Fibroblast of upper back skin (primary cell): Measurements from ENCODE around the gene CREBBP.
"Not testable (repeated sequence)": the region's sequence is repeated elsewhere in the genome, so short reads cannot be mapped to it uniquely, and the experiment has no call there.

ENCODE experiments used
- DNase-seq: peaks from one replicate; pipeline ENCODE4 v3.0.0-alpha.2; 2013

CREBBP gene

GRCh38 chr16:3880623-3881498 is at the start of gene CREBBP:
TSS of gene CREBBP (minus strand) at chr16:3880713. CDS start at chr16:3879916, 797 bp downstream.
- DNase-seq: peak; percentile 88

GRCh38 chr16:3927147-3927546 is 46.6 kb upstream of the CREBBP start:
- DNase-seq: not testable (repeated sequence)

GRCh38 chr16:3924763-3925162 is 44.2 kb upstream of the CREBBP start:
- no peak for DNase-seq

- DNase-seq: no peak
These were observed 41.7 kb upstream of the CREBBP start for GRCh38 chr16:3922241-3922640.

GRCh38 chr16:3920206-3920605 is 39.7 kb upstream of the CREBBP start:
- DNase-seq: no peak

- no peak for DNase-seq
These were observed 38.9 kb upstream of the CREBBP start for GRCh38 chr16:3919413-3919812.

- no peak for DNase-seq
These were observed 35.1 kb upstream of the CREBBP start for GRCh38 chr16:3915426-3916260.

- no peak for DNase-seq
These were observed 32.4 kb upstream of the CREBBP start for GRCh38 chr16:3912897-3913296.

GRCh38 chr16:3912373-3912772 is 31.9 kb upstream of the CREBBP start:
- no peak for DNase-seq

- not testable (repeated sequence) for DNase-seq
These were observed 31.2 kb upstream of the CREBBP start for GRCh38 chr16:3911741-3912140.

GRCh38 chr16:3909791-3910583 is 29.5 kb upstream of the CREBBP start:
- no peak for DNase-seq

- DNase-seq: no peak
These were observed 28.5 kb upstream of the CREBBP start for GRCh38 chr16:3908951-3909437.

GRCh38 chr16:3907586-3907985 is 27.1 kb upstream of the CREBBP start:
- DNase-seq: no peak

GRCh38 chr16:3906363-3906762 is 25.9 kb upstream of the CREBBP start:
- no peak for DNase-seq

- DNase-seq: no peak
These were observed 24.4 kb upstream of the CREBBP start for GRCh38 chr16:3904875-3905274.

- DNase-seq: no peak
These were observed 9.6 kb upstream of the CREBBP start for GRCh38 chr16:3890091-3890490.

GRCh38 chr16:3889059-3889458 is 8.5 kb upstream of the CREBBP start:
- no peak for DNase-seq

- DNase-seq: not testable (repeated sequence)
These were observed 5.5 kb upstream of the CREBBP start for GRCh38 chr16:3885999-3886398.

- no peak for DNase-seq
These were observed 3.9 kb upstream of the CREBBP start for GRCh38 chr16:3884398-3884797.

GRCh38 chr16:3882531-3882930 is 2.0 kb upstream of the CREBBP start:
- DNase-seq: no peak

GRCh38 chr16:3881499-3881990 is 1.0 kb upstream of the CREBBP start:
- no peak for DNase-seq

- DNase-seq: peak; percentile 56
These were observed 487 bp downstream of the CREBBP start for GRCh38 chr16:3879887-3880564.
